Stimulated activated effector memory CD8-positive, alpha-beta T cell treated with anti-CD3 and anti-CD28 coated beads, Interleukin-12 subunit alpha, Interleukin-12 subunit beta, amount 100 ng/mL, for 72 hours (primary cell): ENCODE data around the gene DMAP1.
"Not testable (repeated sequence)": the region's sequence is repeated elsewhere in the genome, so short reads cannot be mapped to it uniquely, and the experiment has no call there.

Experiments
- ATAC-seq: fragments of 150-1000 bp; cut with Tn5 transposase; 2 replicates; pipeline ENCODE4 v1.10.0; 2021
- DNase-seq, 2 donors: peaks; one replicate each; pipeline ENCODE4 v3.0.0; 2021 to 2022; ENCODE audit warnings: low spot score in 2 of 2
- H3K27ac Mint-ChIP-seq: one replicate; pipeline ENCODE4 v1.8.0; 2022; ENCODE audit warnings: mild to moderate bottlenecking, mixed read lengths
- H3K36me3 Mint-ChIP-seq: one replicate; pipeline ENCODE4 v1.8.0; 2022; ENCODE audit warnings: mild to moderate bottlenecking, mixed read lengths
- H3K4me1 Mint-ChIP-seq: one replicate; pipeline ENCODE4 v1.8.0; 2022; ENCODE audit warnings: mixed read lengths
- H3K4me3 Mint-ChIP-seq: one replicate; pipeline ENCODE4 v1.8.0; 2022; ENCODE audit warnings: mild to moderate bottlenecking, mixed read lengths
- H3K9me3 Mint-ChIP-seq: one replicate; pipeline ENCODE4 v1.8.0; 2022; ENCODE audit warnings: mixed read lengths

The DMAP1 gene

GRCh38 chr1:44213222-44214112, at the start of gene DMAP1:
Gene DMAP1, plus strand, starts transcription at chr1:44213471. Its CDS starts 283 bp downstream, at chr1:44213754.
- peak; percentile 92 for ATAC-seq

GRCh38 chr1:44168520-44169098, 44.7 kb upstream of the DMAP1 start:
- DNase-seq (no peak), ATAC-seq (peak; percentile 16)
- Mint-ChIP-seq H3K9me3 (no peaks in the 10 kb centered on the region), H3K36me3 (no peaks in the 10 kb centered on the region), H3K4me1 (peaks cover 7% of the 10 kb centered on the region), H3K27ac (no peak overlapping the region), H3K4me3 (no peak overlapping the region)

More at GRCh38 chr1:44213222-44214112, at the start of gene DMAP1:
- H3K4me3 Mint-ChIP-seq, result peak within 1 kb of the TSS; percentile 96
- H3K4me1 Mint-ChIP-seq, result peaks cover 48% of the 10 kb centered on the region
- peak; percentile 89 to 96 for DNase-seq
- peak within 1 kb of the TSS; percentile 97 for H3K27ac Mint-ChIP-seq
- peaks cover 30% of the 10 kb centered on the region for H3K36me3 Mint-ChIP-seq
- H3K9me3 Mint-ChIP-seq, result no peaks in the 10 kb centered on the region

- ATAC-seq, result no peak
- H3K36me3 Mint-ChIP-seq, result no peaks in the 10 kb centered on the region
- H3K4me1 Mint-ChIP-seq, result peaks cover 7% of the 10 kb centered on the region
- no peaks in the 10 kb centered on the region for H3K9me3 Mint-ChIP-seq
- no peak overlapping the region for H3K27ac Mint-ChIP-seq
- H3K4me3 Mint-ChIP-seq, result no peak overlapping the region
- DNase-seq, result no peak
These were observed 42.9 kb upstream of the DMAP1 start for GRCh38 chr1:44170281-44170823.

- Mint-ChIP-seq H3K4me1 (no peaks in the 10 kb centered on the region), H3K4me3 (no peak overlapping the region), H3K36me3 (no peaks in the 10 kb centered on the region), H3K9me3 (no peaks in the 10 kb centered on the region), H3K27ac (no peak overlapping the region)
- ATAC-seq, result no peak
- no peak for DNase-seq
These were observed 38.6 kb upstream of the DMAP1 start for GRCh38 chr1:44174630-44175029.

GRCh38 chr1:44200336-44200735, 12.9 kb upstream of the DMAP1 start:
- H3K36me3 Mint-ChIP-seq, result no peaks in the 10 kb centered on the region
- DNase-seq (no peak), ATAC-seq (no peak)
- no peak overlapping the region for H3K4me3 Mint-ChIP-seq
- no peaks in the 10 kb centered on the region for H3K4me1 Mint-ChIP-seq
- H3K27ac Mint-ChIP-seq, result no peak overlapping the region
- no peaks in the 10 kb centered on the region for H3K9me3 Mint-ChIP-seq

GRCh38 chr1:44206545-44206944, 6.7 kb upstream of the DMAP1 start:
- H3K4me3 Mint-ChIP-seq, H3K9me3 Mint-ChIP-seq, ATAC-seq, H3K4me1 Mint-ChIP-seq, H3K36me3 Mint-ChIP-seq, DNase-seq, H3K27ac Mint-ChIP-seq: not testable (repeated sequence)

- no peak for DNase-seq
- Mint-ChIP-seq H3K9me3 (no peaks in the 10 kb centered on the region), H3K36me3 (no peaks in the 10 kb centered on the region), H3K4me3 (no peak overlapping the region), H3K27ac (no peak overlapping the region), H3K4me1 (peaks cover 11% of the 10 kb centered on the region)
- ATAC-seq, result no peak
These were observed 5.0 kb upstream of the DMAP1 start for GRCh38 chr1:44208226-44208625.

GRCh38 chr1:44210595-44210994, 2.7 kb upstream of the DMAP1 start:
- Mint-ChIP-seq H3K4me1 (peaks cover 34% of the 10 kb centered on the region), H3K4me3 (no peak overlapping the region), H3K9me3 (no peaks in the 10 kb centered on the region), H3K27ac (no peak overlapping the region), H3K36me3 (peaks cover 9% of the 10 kb centered on the region)
- ATAC-seq (no peak), DNase-seq (no peak)

- Mint-ChIP-seq H3K4me1 (peaks cover 43% of the 10 kb centered on the region), H3K4me3 (peak overlapping the region; percentile 96), H3K36me3 (peaks cover 23% of the 10 kb centered on the region), H3K27ac (peak overlapping the region; percentile 97), H3K9me3 (no peaks in the 10 kb centered on the region)
- ATAC-seq (peak; percentile 76), DNase-seq (peak; percentile 22 to 69)
These were observed 683 bp upstream of the DMAP1 start for GRCh38 chr1:44212355-44213221.

- H3K27ac Mint-ChIP-seq, result peak overlapping the region; percentile 63
- peak; percentile 59 to 88 for DNase-seq
- peaks cover 50% of the 10 kb centered on the region for H3K36me3 Mint-ChIP-seq
- ATAC-seq, result peak; percentile 49
- no peaks in the 10 kb centered on the region for H3K9me3 Mint-ChIP-seq
- H3K4me1 Mint-ChIP-seq, result peaks cover 40% of the 10 kb centered on the region
- H3K4me3 Mint-ChIP-seq, result no peak overlapping the region
These were observed 4.6 kb downstream of the DMAP1 start for GRCh38 chr1:44217809-44218410.

GRCh38 chr1:44218503-44219300, 5.4 kb downstream of the DMAP1 start:
- peak overlapping the region; percentile 63 for H3K27ac Mint-ChIP-seq
- DNase-seq, result no peak
- ATAC-seq, result no peak
- H3K36me3 Mint-ChIP-seq, result peaks cover 45% of the 10 kb centered on the region
- no peaks in the 10 kb centered on the region for H3K9me3 Mint-ChIP-seq
- H3K4me1 Mint-ChIP-seq, result peaks cover 39% of the 10 kb centered on the region
- H3K4me3 Mint-ChIP-seq, result no peak overlapping the region

GRCh38 chr1:44219301-44219626, 6.0 kb downstream of the DMAP1 start:
- peaks cover 41% of the 10 kb centered on the region for H3K36me3 Mint-ChIP-seq
- DNase-seq (no peak), ATAC-seq (no peak)
- H3K4me1 Mint-ChIP-seq, result peaks cover 38% of the 10 kb centered on the region
- no peaks in the 10 kb centered on the region for H3K9me3 Mint-ChIP-seq
- no peak overlapping the region for H3K4me3 Mint-ChIP-seq
- no peak overlapping the region for H3K27ac Mint-ChIP-seq

GRCh38 chr1:44220001-44220751, 6.9 kb downstream of the DMAP1 start:
- DNase-seq (no peak), ATAC-seq (no peak)
- no peak overlapping the region for H3K4me3 Mint-ChIP-seq
- H3K27ac Mint-ChIP-seq, result peak overlapping the region; percentile 13
- H3K9me3 Mint-ChIP-seq, result no peaks in the 10 kb centered on the region
- peaks cover 29% of the 10 kb centered on the region for H3K4me1 Mint-ChIP-seq
- peaks cover 41% of the 10 kb centered on the region for H3K36me3 Mint-ChIP-seq

- DNase-seq (no peak), ATAC-seq (no peak)
- Mint-ChIP-seq H3K4me3 (no peak overlapping the region), H3K9me3 (no peaks in the 10 kb centered on the region), H3K4me1 (peaks cover 23% of the 10 kb centered on the region), H3K36me3 (peaks cover 41% of the 10 kb centered on the region), H3K27ac (peak overlapping the region; percentile 13)
These were observed 7.5 kb downstream of the DMAP1 start for GRCh38 chr1:44220755-44221154.
